GM23338 (cell line): ENCODE data around the gene NHS. TPM values are rescaled to one million over a fixed set of nuclear protein-coding genes. Genes with fewer than 3 reads are reported as not detected.

Source experiments
- ATAC-seq: fragments of 200-7000 bp; cut with Tn5 transposase; 3 replicates; pipeline ENCODE4 v1.9.1; 2020
- DNase-seq: peaks from one replicate; pipeline ENCODE4 v3.0.0-alpha.2; 2015; ENCODE audit warnings: low spot score
- H2AFZ ChIP-seq: fragments of 200-600 bp; sonication (generic); 2 replicates; pipeline ENCODE4 v1.8.0; 2016; ENCODE audit warnings: antibody characterized with exemption, mild to moderate bottlenecking, moderate library complexity
- H3F3A ChIP-seq: fragments of 200-600 bp; sonication (generic); replicated peaks from 2 replicates; pipeline ENCODE4 v1.8.0; 2017; ENCODE audit warnings: antibody characterized with exemption, mixed run types, low read depth
- H3K27ac ChIP-seq: fragments of 200-600 bp; sonication (generic); 2 replicates; pipeline ENCODE4 v1.6.1; 2016; ENCODE audit warnings: low read depth
- H3K27me3 ChIP-seq: fragments of 200-600 bp; sonication (generic); 2 replicates; pipeline ENCODE4 v1.8.0; 2016; ENCODE audit warnings: mild to moderate bottlenecking, mixed run types, moderate library complexity; ENCODE audit not compliant: insufficient read depth
- H3K36me3 ChIP-seq: fragments of 200-600 bp; sonication (generic); 2 replicates; pipeline ENCODE4 v1.8.0; 2016; ENCODE audit warnings: mild to moderate bottlenecking; ENCODE audit not compliant: insufficient read depth
- H3K4me1 ChIP-seq: fragments of 200-600 bp; sonication (generic); 2 replicates; pipeline ENCODE4 v1.8.0; 2016; ENCODE audit warnings: mild to moderate bottlenecking, moderate library complexity; ENCODE audit not compliant: insufficient read depth
- H3K4me2 ChIP-seq: fragments of 200-600 bp; sonication (generic); 2 replicates; pipeline ENCODE4 v1.7.1; 2017; ENCODE audit warnings: mixed run types
- H3K4me3 ChIP-seq: fragments of 200-600 bp; sonication (generic); 2 replicates; pipeline ENCODE4 v1.6.1; 2016; ENCODE audit warnings: mixed run types
- H3K79me2 ChIP-seq: fragments of 200-600 bp; sonication (generic); replicated peaks from 2 replicates; pipeline ENCODE4 v1.8.0; 2017; ENCODE audit warnings: mild to moderate bottlenecking; ENCODE audit not compliant: insufficient read depth
- H3K9me2 ChIP-seq: fragments of 200-600 bp; sonication (generic); 2 replicates; pipeline ENCODE4 v1.8.0; 2017; ENCODE audit not compliant: insufficient read depth
- H4K20me1 ChIP-seq: fragments of 200-600 bp; sonication (generic); replicated peaks from 2 replicates; pipeline ENCODE4 v1.8.0; 2017; ENCODE audit warnings: mild to moderate bottlenecking; ENCODE audit not compliant: insufficient read depth
- H3K27ac Mint-ChIP-seq: 2 replicates; pipeline ENCODE4 v1.8.0; 2020; ENCODE audit warnings: inconsistent platforms, mild to moderate bottlenecking, moderate library complexity, mixed read lengths
- H3K27me3 Mint-ChIP-seq: 3 replicates; pipeline ENCODE4 v1.8.0; 2022; ENCODE audit warnings: low read depth, mild to moderate bottlenecking, moderate library complexity, mixed read lengths, inconsistent platforms; ENCODE audit not compliant: insufficient read depth, poor library complexity
- H3K36me3 Mint-ChIP-seq: 3 replicates; pipeline ENCODE4 v1.8.0; 2021; ENCODE audit warnings: low read depth, mild to moderate bottlenecking, inconsistent platforms, moderate library complexity, mixed read lengths
- H3K4me1 Mint-ChIP-seq: 3 replicates; pipeline ENCODE4 v1.8.0; 2020; ENCODE audit warnings: mild to moderate bottlenecking, inconsistent platforms, mixed read lengths
- H3K4me3 Mint-ChIP-seq: 3 replicates; pipeline ENCODE4 v1.8.0; 2021; ENCODE audit warnings: moderate library complexity, mild to moderate bottlenecking, inconsistent platforms, mixed read lengths
- H3K9me3 Mint-ChIP-seq: 3 replicates; pipeline ENCODE4 v1.8.0; 2020; ENCODE audit warnings: moderate library complexity, mild to moderate bottlenecking, inconsistent platforms, mixed read lengths
- EZH2phosphoT487 ChIP-seq: fragments of 200-600 bp; sonication (generic); IDR thresholded peaks from one replicate; pipeline ENCODE4 v1.8.1; 2018; ENCODE audit warnings: antibody characterized with exemption; ENCODE audit not compliant: unreplicated experiment
- JUNB ChIP-seq: IDR thresholded peaks from one replicate; pipeline ENCODE4 v1.6.1; 2016; ENCODE audit warnings: antibody characterized with exemption; ENCODE audit not compliant: unreplicated experiment
- NANOG ChIP-seq: IDR thresholded peaks from 2 replicates; pipeline ENCODE4 v1.6.1; 2016; ENCODE audit warnings: antibody characterized with exemption, borderline replicate concordance
- POLR2AphosphoS5 ChIP-seq: IDR thresholded peaks from 2 replicates; pipeline ENCODE4 v1.6.1; 2016; ENCODE audit warnings: antibody characterized with exemption, low read depth
- ZNF331 ChIP-seq: fragments of 250-450 bp; sonication (Bioruptor Pico); IDR thresholded peaks from 2 replicates; pipeline ENCODE4 v1.5.0; 2020; ENCODE audit warnings: low read depth, mild to moderate bottlenecking, moderate library complexity
- polyA plus RNA-seq: library from polyadenylated mRNA; unstranded; fragments of >200 nt; fragmentation: Nextera tagmentation; extraction: Ambion mirVana; gene quantifications from 2 replicates; pipeline ENCODE4 v1.2.1, GENCODE V29; 2016
- total RNA-seq: library from RNA; depleted of rRNA; stranded (reverse); fragments of >200 nt; shearing (Covaris generic); gene quantifications from 2 replicates; pipeline ENCODE4 v1.2.3, GENCODE V29; 2014
- TF ChIP-seq, protein P1 (sequence below), 2 experiments: fragments of 200-600 bp in 1 of 2; sonication (generic) in 1 of 2; conservative IDR thresholded peaks; 2 replicates each; pipeline versions ENCODE4 v1.5.1 to v1.6.1; 2016 to 2017; ENCODE audit warnings: antibody characterized with exemption in 2 of 2, low read depth in 2 of 2, mild to moderate bottlenecking in 2 of 2, moderate library complexity in 1 of 2
- TF ChIP-seq, protein P2 (sequence below): IDR thresholded peaks from one replicate; pipeline ENCODE4 v1.6.1; 2018; ENCODE audit warnings: antibody characterized with exemption; ENCODE audit not compliant: unreplicated experiment

NHS gene
- total and polyA plus RNA-seq, 2 experiments from 2014 or later = 1.8 to 8.2 TPM

DNA sequence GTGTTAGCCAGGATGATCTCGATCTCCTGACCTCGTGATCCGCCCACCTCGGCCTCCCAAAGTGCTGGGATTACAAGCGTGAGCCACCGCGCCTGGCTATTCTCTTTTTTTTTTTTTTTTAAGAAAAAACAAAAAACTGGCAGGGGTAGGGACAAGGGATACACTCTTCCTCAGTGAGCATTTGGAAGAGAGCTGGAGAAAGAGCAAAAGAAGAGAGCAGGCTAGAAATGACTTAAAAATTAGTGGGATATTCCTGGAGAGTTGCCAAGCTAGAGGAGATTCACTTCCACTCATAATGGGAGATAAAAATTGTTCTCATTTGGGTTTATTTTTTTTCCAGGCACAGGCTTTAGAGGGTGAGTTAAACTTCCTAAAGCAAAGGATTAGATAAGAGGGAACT is 222.3 kb downstream of the NHS start:
- peaks cover 17% of the 10 kb centered on the region for H3K4me1 ChIP-seq
- H3K27ac ChIP-seq = no peak overlapping the region
- no peaks in the 10 kb centered on the region for H3K9me3 Mint-ChIP-seq
- H3K27ac Mint-ChIP-seq = no peak overlapping the region
- H3K79me2 ChIP-seq = no peaks in the 10 kb centered on the region
- no peaks in the 10 kb centered on the region for H3F3A ChIP-seq
- no peaks in the 10 kb centered on the region for H4K20me1 ChIP-seq
- no peak for TF ChIP-seq EZH2phosphoT487
- no peak for TF ChIP-seq POLR2AphosphoS5
- TF ChIP-seq ZNF331 (CRISPR knock-in tag) = no peak
- TF ChIP-seq JUNB = no peak
- no peak overlapping the region for H2AFZ ChIP-seq
- no peak for DNase-seq
- H3K27me3 Mint-ChIP-seq = peaks cover 6% of the 10 kb centered on the region
- H3K9me2 ChIP-seq = no peaks in the 10 kb centered on the region
- no peaks in the 10 kb centered on the region for H3K36me3 Mint-ChIP-seq
- no peak for ATAC-seq
- no peak overlapping the region for H3K4me3 ChIP-seq
- peaks cover 5% of the 10 kb centered on the region; the same call in 1 of the 2 replicates for H3K27me3 ChIP-seq
- no peak overlapping the region for H3K4me2 ChIP-seq
- no peak overlapping the region for H3K4me3 Mint-ChIP-seq
- H3K36me3 ChIP-seq = no peaks in the 10 kb centered on the region
- H3K4me1 Mint-ChIP-seq = peaks cover 25% of the 10 kb centered on the region

DNA sequence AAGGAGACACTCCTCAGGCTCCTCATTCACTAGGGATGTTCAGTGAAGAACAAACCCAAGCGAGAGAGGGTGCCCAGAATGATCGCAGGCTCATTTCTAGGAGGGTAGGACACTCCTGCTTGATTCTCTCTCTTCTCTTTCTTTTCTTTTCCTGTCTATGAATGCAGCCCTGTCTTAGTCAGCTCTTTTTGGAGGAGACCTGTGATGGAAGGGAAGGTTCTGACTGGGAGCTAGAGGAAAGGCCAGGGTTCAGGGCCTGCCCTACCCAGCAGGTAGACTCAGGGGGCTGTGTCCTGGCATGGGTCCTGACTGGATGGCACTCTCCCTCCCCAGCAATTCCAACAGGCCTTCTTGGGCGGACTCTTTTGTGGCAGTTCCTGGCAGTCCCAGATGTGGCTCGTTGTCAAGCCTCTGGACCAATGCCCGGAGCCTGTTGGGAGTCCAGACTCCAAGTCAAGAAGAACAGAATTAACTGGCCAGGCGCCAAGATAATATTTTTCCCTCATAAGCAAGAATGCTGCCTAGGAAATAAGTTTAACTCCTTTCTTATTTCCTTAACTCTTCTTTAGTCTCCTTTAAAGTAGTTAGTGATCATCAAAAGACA is 222.9 kb downstream of the NHS start:
- no peaks in the 10 kb centered on the region for H3K9me3 Mint-ChIP-seq
- peaks cover 5% of the 10 kb centered on the region; the same call in 1 of the 2 replicates for H3K27me3 ChIP-seq
- no peaks in the 10 kb centered on the region for H4K20me1 ChIP-seq
- no peak for ATAC-seq
- no peak overlapping the region for H2AFZ ChIP-seq
- H3K4me3 ChIP-seq = no peak overlapping the region
- H3K36me3 ChIP-seq = no peaks in the 10 kb centered on the region
- H3K4me2 ChIP-seq = no peak overlapping the region
- peaks cover 17% of the 10 kb centered on the region for H3K4me1 ChIP-seq
- H3K4me1 Mint-ChIP-seq = peaks cover 26% of the 10 kb centered on the region
- no peaks in the 10 kb centered on the region for H3K36me3 Mint-ChIP-seq
- H3F3A ChIP-seq = no peaks in the 10 kb centered on the region
- H3K27ac ChIP-seq = no peak overlapping the region
- H3K4me3 Mint-ChIP-seq = no peak overlapping the region
- no peaks in the 10 kb centered on the region for H3K79me2 ChIP-seq
- no peaks in the 10 kb centered on the region for H3K9me2 ChIP-seq
- no peak for DNase-seq
- H3K27me3 Mint-ChIP-seq = peaks cover 6% of the 10 kb centered on the region
- TF ChIP-seq, protein P1, sequence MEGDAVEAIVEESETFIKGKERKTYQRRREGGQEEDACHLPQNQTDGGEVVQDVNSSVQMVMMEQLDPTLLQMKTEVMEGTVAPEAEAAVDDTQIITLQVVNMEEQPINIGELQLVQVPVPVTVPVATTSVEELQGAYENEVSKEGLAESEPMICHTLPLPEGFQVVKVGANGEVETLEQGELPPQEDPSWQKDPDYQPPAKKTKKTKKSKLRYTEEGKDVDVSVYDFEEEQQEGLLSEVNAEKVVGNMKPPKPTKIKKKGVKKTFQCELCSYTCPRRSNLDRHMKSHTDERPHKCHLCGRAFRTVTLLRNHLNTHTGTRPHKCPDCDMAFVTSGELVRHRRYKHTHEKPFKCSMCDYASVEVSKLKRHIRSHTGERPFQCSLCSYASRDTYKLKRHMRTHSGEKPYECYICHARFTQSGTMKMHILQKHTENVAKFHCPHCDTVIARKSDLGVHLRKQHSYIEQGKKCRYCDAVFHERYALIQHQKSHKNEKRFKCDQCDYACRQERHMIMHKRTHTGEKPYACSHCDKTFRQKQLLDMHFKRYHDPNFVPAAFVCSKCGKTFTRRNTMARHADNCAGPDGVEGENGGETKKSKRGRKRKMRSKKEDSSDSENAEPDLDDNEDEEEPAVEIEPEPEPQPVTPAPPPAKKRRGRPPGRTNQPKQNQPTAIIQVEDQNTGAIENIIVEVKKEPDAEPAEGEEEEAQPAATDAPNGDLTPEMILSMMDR (conservative IDR thresholded peaks at IDR 0.05; ENCODE audit: low read depth in 2 of 2) = no peak
- TF ChIP-seq NANOG (no peak), ZNF331 (CRISPR knock-in tag) (no peak), EZH2phosphoT487 (no peak), JUNB (no peak)
- TF ChIP-seq, protein P2, sequence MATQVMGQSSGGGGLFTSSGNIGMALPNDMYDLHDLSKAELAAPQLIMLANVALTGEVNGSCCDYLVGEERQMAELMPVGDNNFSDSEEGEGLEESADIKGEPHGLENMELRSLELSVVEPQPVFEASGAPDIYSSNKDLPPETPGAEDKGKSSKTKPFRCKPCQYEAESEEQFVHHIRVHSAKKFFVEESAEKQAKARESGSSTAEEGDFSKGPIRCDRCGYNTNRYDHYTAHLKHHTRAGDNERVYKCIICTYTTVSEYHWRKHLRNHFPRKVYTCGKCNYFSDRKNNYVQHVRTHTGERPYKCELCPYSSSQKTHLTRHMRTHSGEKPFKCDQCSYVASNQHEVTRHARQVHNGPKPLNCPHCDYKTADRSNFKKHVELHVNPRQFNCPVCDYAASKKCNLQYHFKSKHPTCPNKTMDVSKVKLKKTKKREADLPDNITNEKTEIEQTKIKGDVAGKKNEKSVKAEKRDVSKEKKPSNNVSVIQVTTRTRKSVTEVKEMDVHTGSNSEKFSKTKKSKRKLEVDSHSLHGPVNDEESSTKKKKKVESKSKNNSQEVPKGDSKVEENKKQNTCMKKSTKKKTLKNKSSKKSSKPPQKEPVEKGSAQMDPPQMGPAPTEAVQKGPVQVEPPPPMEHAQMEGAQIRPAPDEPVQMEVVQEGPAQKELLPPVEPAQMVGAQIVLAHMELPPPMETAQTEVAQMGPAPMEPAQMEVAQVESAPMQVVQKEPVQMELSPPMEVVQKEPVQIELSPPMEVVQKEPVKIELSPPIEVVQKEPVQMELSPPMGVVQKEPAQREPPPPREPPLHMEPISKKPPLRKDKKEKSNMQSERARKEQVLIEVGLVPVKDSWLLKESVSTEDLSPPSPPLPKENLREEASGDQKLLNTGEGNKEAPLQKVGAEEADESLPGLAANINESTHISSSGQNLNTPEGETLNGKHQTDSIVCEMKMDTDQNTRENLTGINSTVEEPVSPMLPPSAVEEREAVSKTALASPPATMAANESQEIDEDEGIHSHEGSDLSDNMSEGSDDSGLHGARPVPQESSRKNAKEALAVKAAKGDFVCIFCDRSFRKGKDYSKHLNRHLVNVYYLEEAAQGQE = no peak
- H3K27ac Mint-ChIP-seq = no peak overlapping the region
